Anterior cingulate cortex (tissue), 58 donors: ENCODE results near the gene THRAP3.
A peak's percentile ranks its signal among the peaks of the same experiment; 100 is the strongest.
"Not testable (repeated sequence)": the region's sequence is repeated elsewhere in the genome, so short reads cannot be mapped to it uniquely, and the experiment has no call there.

Experiments
- DNase-seq, 58 donors: peaks; one replicate each; lab custom pipeline; 2025; lab: John Stamatoyannopoulos, UW

The THRAP3 gene

DNA sequence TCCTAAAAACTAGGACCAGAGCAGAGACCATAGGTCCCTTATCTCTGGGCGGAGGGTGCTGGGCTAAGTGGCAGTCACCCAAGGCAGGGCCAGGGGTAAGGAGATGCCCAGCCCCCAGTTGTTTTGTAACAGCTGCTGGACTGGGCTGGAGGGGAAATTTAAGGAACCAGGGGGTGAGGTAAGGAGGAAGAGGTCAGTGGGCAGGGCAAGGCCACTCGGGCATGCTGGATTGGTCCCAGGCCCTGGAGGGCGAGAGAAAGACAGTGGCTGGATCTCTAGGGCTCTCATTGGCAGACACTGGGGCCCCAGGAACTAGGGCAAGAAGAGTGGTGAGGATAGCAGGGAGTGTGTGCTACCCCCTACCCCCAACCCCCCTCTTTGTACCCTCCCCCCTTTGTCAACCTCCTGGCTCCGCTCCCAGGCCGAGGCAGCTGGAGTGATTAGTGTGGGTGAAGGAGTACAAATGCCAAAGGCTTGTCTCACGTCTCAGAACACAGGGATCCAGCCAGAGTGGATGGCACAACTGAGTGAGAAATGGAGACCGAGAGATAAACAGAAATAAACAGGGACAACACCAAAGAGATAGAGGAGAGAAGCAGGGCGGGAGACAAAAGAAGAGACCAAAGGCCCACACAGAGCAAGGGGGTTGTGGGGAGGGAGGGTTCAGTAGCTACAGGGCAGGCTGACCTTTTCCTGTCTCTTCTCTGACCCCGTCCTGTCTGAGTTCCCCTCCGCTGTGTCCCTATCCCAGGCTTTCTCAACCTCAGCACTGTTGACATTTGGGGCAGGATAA lies 20.5 kb upstream of the THRAP3 start:
- DNase-seq: peak in 44 of 58 donors; percentile 6 to 68 (median 44)

DNA sequence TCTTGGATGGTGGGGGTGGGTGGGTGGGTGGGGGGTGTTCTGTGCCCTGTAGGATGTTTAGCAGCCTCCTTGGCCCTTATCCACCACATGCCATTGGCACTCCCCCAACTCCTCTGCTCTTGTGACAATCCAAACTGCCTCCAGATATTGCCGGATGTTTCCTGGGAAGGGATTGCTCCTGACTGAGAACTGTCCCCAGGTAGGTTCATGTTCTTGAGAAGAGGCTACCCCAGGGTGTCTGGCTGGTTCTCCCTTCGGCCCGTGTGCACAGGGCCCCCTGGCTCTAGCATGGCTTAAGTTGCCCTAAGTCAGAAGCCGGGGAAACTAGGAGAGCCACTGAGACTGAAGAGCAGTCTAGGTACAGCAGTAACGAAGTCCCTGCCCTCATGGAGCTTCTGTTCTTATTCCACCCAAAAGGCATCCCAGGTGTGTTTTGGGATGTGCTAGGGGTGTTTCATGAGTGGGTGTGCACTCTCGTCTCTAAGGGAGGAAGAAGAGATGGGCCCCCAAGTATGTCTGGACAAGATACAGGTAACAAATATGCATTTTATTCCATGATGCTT lies 19.8 kb upstream of the THRAP3 start:
- DNase-seq: peak in 5 of 58 donors; percentile 3 to 48 (median 19)

DNA sequence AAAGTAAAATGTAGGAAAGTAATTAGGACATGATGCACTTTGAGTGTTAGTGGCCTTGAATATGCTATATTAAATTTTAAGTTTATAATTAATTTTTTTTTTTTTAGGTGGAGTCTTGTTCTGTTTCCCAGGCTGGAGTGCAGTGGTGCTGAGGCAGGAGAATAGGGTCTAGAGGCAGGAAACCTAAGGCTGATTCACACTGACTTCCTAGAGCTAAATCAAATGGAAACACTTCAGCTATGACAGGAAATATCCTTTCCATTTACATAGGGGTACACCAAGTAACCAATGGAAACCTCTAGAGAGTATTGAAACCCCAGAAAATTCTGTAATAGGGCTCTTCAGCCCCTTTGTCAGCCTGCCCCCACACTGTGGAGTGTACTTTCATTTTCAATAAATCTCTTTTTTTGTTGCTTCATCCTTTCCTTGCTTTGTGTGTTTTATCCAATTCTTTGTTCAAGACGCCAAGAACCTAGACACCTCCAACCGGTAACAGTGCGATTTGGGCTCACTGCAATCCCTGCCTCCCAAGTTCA lies 17.9 kb upstream of the THRAP3 start:
- no peak for DNase-seq

DNA sequence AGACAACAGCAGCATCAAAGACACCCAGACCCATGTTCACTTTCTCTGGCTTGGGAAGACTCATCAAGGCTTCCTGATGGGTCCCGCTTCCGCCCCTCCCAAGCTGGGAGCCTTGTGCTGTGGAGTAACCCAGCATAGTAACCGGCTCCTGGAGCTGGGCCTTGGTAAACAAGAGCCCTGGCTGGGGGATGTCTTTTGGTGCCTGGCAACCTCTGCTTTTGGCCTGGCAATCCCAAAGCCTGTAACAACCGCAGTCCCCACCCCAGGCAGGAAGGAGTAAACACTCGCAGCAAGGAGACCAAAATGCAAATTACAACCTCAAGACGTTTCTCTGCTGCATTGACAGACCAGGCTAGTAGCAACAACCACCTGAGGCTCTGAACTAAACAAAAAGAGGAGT lies 16.9 kb upstream of the THRAP3 start:
- peak in 34 of 58 donors; percentile 7 to 72 (median 31) for DNase-seq

DNA sequence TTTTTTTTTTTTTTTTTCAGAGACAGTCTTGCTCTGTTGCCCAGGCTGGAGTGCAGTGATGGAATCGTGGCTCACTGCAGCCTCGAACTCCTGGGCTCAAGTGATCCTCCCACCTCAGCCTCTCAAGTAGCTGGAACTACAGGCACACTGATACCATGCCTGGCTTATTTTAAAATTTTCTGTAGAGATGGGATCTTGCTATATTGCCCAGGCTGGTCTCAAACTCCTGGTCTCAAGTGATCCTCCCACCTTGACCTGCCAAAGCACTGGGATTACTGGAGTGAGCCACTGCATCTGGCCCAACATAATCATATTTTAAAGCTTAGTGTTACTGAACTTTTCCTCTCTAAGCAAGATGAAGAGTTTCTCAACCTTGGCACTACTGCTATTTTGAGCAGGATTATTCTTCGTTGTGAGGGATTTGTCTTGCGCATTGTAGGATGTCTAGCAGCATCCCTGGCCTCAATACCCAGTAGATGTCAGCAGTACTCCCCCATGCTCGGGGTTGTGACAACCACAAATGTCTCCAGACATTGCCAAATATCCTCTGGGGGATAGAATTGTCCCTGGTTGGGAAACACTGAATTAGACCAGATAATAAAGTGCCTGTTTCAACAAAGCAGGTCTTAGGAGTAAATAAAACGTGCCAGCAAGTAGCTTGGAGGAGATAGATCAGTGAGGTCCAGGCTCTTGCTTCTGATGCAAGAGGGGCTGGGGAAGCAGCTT lies 15.1 kb upstream of the THRAP3 start:
- DNase-seq: no peak

DNA sequence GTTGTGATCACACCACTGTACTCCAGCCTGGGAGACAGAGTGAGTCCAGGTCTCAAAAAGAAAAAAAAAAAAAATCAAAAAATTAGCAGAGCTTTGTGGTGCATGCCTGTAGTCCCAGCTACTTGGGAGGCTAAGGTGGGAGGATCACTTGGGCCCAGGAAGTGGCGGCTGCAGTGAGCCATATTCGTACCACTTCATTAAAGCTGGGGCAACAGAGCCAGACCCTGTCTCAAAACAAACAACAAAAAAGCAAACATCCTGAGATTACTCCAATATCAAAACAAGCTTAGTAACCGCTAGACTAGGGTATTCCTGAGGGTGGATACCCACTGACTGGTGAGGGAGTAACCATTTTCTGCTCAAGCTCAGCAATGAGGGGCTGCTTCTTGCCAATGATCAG lies 12.9 kb upstream of the THRAP3 start:
- no peak for DNase-seq

DNA sequence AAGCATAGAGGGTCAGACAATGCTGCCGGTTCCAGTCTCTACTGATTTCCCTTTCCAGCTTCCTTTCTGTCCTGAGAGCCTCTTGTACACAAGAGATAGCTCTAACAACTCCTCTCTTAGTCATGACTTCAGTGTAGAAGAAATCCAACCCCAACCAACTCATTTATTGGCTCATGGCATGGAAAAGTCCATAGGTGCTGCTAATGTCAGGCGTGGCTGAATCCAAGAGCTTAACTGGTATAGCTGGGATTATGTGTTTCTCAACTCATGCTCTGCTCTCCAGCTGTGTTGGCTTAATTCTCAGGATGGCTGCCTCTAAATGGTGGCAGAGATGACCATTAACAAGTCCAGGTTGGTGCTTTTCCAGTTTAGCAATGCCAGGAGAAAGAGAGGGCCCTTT lies 12.4 kb upstream of the THRAP3 start:
- DNase-seq: no peak

DNA sequence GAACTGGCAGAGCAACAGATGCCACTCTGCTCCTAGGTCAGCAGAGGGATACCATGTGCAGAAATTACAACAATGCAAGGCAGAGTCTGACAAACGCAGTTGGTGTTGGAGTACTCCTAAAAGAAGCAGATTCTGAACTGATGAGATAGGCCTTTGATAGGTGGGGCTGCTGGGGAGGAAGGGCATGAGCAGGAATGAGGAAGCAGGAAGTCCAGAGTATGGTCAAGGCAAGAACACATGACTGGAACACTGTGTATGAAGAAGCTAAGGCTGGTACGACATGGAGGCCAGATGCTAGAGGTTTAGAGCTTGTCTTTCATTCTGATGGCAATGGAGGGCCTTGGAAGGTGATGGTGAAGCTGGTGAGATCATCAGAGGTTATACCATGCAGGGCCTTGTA lies 11.5 kb upstream of the THRAP3 start:
- no peak for DNase-seq

DNA sequence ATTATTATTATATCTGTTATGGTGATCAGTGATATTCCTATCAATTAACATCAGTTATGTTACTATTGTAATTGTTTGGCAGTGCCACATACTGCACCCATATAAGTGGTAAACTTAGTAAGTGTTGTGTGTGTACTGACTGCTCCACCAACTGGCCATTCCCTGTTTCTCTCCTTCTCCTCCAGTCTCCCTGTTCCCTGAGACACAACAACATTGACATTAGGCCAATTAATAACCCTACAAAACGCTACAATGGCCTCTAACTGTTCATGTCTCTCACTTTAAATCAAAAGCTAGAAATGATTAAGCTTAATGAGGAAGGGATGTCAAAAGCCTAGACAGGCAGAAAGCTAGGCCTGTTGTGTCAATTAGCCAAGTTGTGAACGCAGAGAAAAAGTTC lies 6.6 kb upstream of the THRAP3 start:
- DNase-seq: peak in 14 of 58 donors; percentile 2 to 35 (median 14)

DNA sequence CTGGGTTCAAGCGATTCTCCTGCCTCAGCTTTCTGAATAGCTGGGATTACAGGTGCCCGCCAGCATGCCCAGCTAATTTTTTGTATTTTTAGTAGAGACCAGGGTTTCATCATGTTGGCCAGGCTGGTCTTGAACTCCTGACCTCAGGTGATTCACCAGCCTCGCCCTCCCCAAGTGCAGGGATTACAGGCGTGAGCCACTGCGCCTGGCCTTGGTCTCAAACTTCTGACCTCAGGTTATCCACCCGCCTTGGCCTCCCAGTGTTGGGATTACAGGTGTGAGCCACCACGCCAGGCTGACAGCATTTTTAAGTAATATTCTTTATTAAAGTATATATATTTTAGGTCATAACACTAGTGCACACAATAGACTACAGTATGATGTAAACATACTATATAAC lies 2.3 kb upstream of the THRAP3 start:
- not testable (repeated sequence) for DNase-seq

DNA sequence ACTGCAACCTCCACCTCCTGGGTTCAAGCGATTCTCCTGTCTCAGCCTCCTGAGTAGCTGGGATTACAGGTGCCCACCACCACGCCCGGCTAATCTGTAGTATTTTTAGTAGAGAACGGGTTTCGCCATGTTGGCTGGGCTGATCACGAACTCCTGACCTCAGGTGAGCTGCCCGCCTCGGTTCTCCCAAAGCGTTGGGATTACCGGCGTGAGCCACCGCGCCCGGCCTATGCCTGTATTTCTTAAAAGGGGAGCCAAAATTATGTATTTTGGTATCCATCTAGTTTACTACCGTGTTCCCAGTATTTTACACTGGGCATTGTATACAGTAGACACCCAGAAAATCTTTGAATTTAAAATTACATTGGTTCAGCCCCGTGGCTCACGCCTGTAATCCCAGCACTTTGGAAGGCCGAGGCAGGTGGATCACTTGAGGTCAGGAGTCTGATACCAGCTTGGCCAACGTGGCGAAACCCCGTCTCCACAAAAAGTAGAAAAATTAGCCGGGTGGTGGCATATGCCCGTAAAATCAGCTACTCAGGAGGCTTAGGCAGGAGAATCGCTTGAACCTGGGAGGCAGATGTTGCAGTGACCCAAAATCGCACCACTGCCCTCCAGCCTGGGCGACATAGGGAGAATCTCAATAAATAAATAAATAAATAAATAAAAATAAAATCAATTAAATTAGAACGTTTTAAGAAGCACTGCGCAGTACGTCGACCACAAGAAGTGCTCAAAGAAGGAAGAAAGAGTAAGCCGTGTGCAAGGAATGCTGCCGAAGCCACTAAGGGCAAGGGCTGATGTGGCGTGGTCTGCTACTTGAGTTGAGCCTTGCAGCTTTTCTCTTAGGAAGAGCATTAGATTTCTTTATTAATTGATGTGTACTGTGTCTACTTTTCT lies 1.5 kb upstream of the THRAP3 start:
- no peak for DNase-seq

DNA sequence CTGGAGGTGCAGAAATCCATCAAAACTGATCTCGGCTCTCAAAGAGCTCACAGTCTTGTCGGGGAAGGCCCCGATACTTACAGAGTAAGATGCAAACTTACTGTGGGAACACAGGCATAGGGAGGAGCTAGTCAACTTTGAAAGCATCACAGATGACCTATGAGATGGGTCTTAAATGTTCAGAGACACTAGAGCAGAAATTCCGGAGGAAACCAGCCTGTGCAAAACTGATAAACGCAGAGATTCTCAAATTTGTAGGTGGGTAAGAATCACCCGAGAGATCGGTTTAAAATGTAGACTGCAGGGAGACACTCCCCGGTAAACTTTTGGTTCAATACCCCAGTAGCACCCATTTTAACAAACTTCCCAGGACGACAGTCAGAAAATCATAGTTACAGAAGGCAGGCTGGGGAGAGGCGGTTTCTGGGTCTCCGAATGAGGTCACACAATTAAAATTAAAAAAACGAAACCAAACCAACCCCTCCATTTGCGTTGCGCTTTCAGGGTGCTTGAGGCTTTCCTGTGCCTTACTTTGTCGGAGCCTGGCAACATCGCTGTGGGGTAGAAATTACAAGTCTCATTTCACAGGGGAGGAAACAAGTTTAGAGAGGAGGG lies 755 bp upstream of the THRAP3 start:
- peak in 4 of 58 donors; percentile 22 to 51 (median 36) for DNase-seq

DNA sequence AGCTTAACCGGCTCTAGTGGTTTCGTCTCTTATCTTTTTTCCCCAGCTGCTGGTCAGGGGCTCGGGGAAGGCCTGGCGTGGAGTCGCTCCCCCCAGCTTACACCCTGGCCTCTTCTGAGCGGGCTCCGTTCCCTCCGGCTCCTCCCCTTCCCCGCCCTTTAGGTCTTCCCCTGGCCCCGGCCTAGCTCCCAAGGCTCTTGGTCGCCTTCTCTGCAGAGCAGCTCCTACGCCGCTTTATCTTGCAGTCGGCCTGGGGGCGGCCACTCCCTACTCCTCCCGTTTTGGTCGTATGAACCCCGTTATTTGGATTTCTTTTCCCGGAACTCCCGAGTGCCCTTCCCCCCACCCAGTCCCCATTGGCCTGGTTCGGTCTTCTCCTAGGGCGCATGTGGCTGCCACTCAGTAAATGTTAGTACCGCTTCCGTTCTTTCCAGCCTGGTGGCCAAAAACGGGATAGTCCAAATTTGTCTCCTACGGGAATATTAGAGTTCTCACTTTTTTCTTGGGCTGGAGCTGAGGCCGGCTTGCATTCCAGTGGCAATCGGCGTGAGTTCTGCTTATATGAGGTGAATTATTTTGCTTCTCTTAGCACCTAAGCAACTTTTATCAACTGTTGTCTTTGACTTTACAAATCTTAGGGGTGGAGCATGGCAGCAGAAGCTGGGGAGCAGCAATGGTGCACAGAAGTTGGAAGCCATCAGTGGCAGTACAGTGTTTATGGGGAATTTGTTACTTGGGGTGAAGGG lies 467 bp downstream of the THRAP3 start:
- DNase-seq: peak in 16 of 58 donors; percentile 60 to 87 (median 76)

DNA sequence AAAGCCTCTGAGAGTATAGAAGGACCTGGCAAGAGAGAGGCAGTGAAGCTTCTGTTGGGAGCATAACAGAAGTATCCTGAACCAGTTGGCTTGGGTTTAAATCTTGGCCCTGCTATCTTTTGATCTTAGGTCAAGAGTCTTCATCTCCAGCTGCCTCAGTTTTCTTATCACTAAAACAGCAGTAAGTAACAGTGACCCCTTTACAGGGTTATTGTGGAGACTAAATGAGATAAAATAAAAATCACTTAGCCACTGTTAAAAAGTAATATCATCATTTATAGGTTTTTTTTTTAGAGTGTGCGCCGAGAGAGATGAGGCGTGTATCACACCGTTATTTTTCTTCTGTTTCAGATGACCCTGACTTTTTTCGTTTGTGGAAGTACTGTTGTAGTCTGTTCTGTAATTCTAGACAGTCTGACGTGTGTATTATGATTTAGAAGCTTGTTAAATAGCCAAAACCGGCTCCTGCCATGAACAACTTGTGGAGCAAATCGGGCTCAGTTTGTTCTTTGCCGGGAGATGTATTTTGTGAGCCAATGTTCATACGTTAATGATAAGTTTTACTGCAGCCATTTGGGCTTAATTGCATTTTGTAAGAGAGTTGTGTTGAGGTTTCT lies 1.1 kb downstream of the THRAP3 start:
- DNase-seq: no peak

DNA sequence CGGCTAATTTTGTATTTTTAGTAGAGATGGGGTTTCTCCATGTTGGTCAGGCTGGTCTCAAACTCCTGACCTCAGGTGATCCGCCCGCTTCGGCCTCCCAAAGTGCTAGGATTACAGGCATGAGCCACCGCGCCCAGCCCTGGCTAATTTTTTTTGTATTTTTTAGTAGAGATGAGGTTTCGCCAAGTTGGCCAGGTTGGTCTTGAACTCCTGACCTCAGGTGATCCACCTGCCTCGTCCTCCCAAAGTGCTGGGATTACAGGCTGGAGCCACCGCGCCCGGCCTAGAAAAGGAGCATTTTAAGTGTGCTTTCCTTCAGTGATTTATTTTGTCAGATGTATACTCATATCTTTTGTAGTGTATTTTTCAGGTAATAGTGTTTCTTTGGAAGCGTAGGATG lies 6.0 kb downstream of the THRAP3 start:
- DNase-seq: not testable (repeated sequence)

DNA sequence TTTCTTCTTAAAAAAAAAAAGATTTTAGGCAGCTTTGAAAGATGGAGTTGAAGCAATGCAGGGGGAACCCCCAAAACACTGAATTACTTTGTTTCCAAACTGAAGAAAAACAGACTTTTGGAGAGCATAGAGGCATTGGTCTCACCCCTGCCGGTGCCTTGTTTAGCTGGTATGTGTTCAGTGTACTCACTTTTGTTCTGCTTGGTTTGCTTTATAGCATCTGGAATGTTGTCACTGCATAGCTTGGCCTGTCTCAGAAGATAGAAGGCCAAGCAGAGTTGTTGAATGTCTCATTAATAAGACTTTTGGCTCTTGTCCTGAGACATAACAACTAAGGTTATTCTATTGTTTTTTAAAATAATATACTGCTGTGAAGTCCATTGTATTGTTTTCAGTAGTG lies 6.9 kb downstream of the THRAP3 start:
- DNase-seq: no peak

DNA sequence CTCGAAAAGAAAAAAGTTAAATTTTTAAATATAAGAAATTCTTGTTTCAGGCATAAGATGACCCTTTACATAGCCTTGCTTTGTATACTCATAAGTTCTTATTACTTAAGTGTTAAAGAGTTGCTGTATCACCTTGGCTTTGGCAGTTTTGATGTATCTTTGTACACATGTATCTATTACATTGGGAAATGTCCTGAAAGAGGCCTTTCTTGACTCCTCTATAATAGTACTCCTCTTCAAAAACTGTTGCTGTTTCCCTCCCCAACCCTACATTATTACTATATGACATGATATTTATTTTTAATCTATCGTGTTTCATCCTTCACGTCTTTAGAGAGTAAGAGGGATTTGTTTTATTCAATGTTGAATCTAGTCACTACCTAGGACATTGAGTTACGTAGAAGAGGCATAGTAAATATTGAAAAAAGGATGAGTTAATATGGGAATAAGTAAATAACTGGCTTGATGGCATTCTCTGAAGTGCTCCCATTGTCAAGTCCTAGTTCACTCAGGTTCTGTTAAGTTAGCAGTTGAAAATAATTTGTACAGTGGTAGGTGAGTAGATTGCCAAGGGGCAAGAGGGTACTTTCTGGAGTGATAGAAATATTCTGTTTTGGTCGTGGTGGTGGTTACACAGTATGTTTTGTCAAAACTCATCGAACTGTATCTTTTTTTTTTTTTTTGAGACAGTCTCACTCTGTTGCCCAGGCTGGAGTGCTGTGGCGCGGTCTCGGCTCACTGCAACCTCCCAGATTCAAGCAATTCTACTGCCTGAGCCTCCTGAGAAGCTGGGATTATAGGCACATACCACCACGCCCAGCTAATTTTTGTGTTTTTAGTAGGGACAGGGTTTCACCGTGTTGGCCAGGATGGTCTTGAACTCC lies 8.2 kb downstream of the THRAP3 start:
- no peak for DNase-seq

DNA sequence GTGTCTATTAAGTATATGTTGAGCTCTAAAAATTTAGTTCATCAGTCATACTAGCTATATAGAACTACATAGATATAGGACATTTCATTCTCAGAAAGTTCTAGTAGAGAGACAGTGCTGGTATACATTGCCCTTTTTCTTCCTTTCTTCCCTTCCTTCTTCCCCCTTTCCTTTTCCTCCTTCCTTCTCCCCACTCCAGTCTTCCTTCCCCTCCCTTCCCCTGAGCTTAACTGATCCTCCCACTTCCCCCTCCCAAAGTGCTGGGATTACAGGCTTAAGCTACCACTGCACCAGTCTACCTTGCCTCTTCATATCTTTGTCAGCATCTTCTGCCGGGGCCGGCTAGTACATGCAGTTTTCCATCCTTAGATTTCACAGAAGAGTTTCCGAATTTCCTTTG lies 12.1 kb downstream of the THRAP3 start:
- no peak for DNase-seq
